ENCODE results near the gene FLII. TPM values are rescaled to one million over a fixed set of nuclear protein-coding genes. Genes with fewer than 3 reads are reported as not detected.

The FLII gene
- total and polyA plus RNA-seq, 3 donors from 2014 or later = 317 to 383 (median 351) TPM

DNA sequence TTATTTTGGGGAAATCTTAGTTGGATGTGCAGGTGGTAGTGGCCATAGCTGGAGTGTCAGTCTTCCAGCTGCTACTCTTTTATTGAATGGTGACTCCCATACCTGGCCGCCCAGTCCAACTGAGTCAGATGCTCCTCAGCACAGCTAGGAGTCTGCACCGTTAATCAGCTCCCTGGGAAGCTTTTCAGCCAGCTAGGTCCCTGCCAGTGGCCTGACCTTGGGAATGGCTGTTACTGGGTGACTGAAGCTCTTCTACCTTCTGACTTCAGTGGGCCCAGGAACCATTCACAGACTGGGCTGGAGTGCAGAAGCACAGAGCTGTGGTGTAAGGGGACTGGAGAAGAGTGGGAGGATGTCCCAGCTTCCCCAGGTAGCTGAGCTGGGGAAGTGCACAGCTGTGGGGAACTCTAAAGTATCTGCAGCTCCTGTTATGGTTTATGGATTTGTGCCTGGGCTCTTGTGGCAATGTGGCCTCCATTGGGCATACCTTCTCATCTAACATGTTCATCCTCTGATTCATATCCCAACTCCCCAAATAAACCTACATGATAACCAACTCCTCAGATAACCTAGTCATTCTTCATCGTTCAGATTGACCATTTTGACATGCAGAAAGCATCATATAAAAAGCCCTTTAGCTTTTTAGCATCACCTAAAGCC lies 60.9 kb downstream of the FLII start:
- Histone ChIP-seq H3K36me3 (ENCODE audit: low read depth, missing control alignments) (no peaks in the 10 kb centered on the region), H3K4me3 (no peak overlapping the region), H3K27me3 (no peaks in the 10 kb centered on the region), H3K4me1 (peaks cover 24% of the 10 kb centered on the region), H3K9me3 (no peaks in the 10 kb centered on the region), H3K27ac (no peak overlapping the region)
- 74 to 81% methylated on average over 3 of the region's 3 CpGs for WGBS, 2 donors
- intact Hi-C loops (cut with DNase I; ENCODE audit: low total_unique reads) = no loop called here
- DNase-seq = no peak
- TF ChIP-seq CTCF (IDR thresholded peaks at IDR 0.05) (no peak), POLR2A (IDR thresholded peaks at IDR 0.05) (no peak)

- H3K36me3 ChIP-seq (ENCODE audit: low read depth, missing control alignments) = no peaks in the 10 kb centered on the region
- no peak for DNase-seq
- H3K27me3 ChIP-seq = no peaks in the 10 kb centered on the region
- 64 to 74% methylated on average over 5 of the region's 5 CpGs for WGBS, 2 donors
- intact Hi-C loops (cut with DNase I; ENCODE audit: low total_unique reads) = no loop called here
- H3K27ac ChIP-seq = no peak overlapping the region
- H3K4me3 ChIP-seq = no peak overlapping the region
- H3K4me1 ChIP-seq = peaks cover 25% of the 10 kb centered on the region
- TF ChIP-seq POLR2A (IDR thresholded peaks at IDR 0.05) = no peak
- TF ChIP-seq CTCF (IDR thresholded peaks at IDR 0.05) = no peak
- H3K9me3 ChIP-seq = no peaks in the 10 kb centered on the region
Observed at GRCh38 chr17:18195246-18195645, 63.3 kb downstream of the FLII start.

Other genes starting within 250 kb of the FLII start
- 10 to 100 TPM; 42.6 to 63.3 TPM for gene ATPAF2, start 219.6 kb downstream of the FLII start, total RNA-seq
- 59.9 TPM for gene ATPAF2, start 219.6 kb downstream of the FLII start, polyA plus RNA-seq (ENCODE audit: insufficient read depth, low read depth, low replicate concordance)
- gene GID4, start 219.3 kb downstream of the FLII start, total RNA-seq = 10 to 100 TPM; 28.6 to 36.1 TPM
- 88.3 TPM for gene GID4, start 219.3 kb downstream of the FLII start, polyA plus RNA-seq (ENCODE audit: insufficient read depth, low read depth, low replicate concordance)
- gene DRG2, start 170.8 kb downstream of the FLII start, total RNA-seq = 10 to 100 TPM; 42.9 to 43.1 TPM
- 26.0 TPM for gene DRG2, start 170.8 kb downstream of the FLII start, polyA plus RNA-seq (ENCODE audit: insufficient read depth, low read depth, low replicate concordance)
- gene MYO15A, start 150.0 kb downstream of the FLII start, total RNA-seq = 10 to 100 TPM; 18.6 to 30.2 TPM
- gene MYO15A, start 150.0 kb downstream of the FLII start, polyA plus RNA-seq (ENCODE audit: insufficient read depth, low read depth, low replicate concordance) = 21.7 TPM
- 100 to 1,000 TPM; 213 to 253 TPM for gene ALKBH5, start 74.9 kb downstream of the FLII start, total RNA-seq
- gene ALKBH5, start 74.9 kb downstream of the FLII start, polyA plus RNA-seq (ENCODE audit: insufficient read depth, low read depth, low replicate concordance) = 172 TPM
- gene LLGL1, start 33.1 kb downstream of the FLII start, total RNA-seq = 10 to 100 TPM; 40.0 to 46.8 TPM
- 24.2 TPM for gene LLGL1, start 33.1 kb downstream of the FLII start, polyA plus RNA-seq (ENCODE audit: insufficient read depth, low read depth, low replicate concordance)
- gene MIEF2, start 1.9 kb upstream of the FLII start, total RNA-seq = 10 to 100 TPM; 28.5 to 29.4 TPM
- gene MIEF2, start 1.9 kb upstream of the FLII start, polyA plus RNA-seq (ENCODE audit: insufficient read depth, low read depth, low replicate concordance) = 7.5 TPM
- gene TOP3A, start 56.3 kb upstream of the FLII start, total RNA-seq = 10 to 100 TPM; 56.9 to 97.9 TPM
- gene TOP3A, start 56.3 kb upstream of the FLII start, polyA plus RNA-seq (ENCODE audit: insufficient read depth, low read depth, low replicate concordance) = 34.0 TPM
- 10 to 100 TPM; 25.0 to 27.7 TPM for gene SMCR8, start 56.6 kb upstream of the FLII start, total RNA-seq
- gene SMCR8, start 56.6 kb upstream of the FLII start, polyA plus RNA-seq (ENCODE audit: insufficient read depth, low read depth, low replicate concordance) = 20.3 TPM
- gene SHMT1, start 104.8 kb upstream of the FLII start, total RNA-seq = 10 to 100 TPM; 36.4 to 48.1 TPM
- gene SHMT1, start 104.8 kb upstream of the FLII start, polyA plus RNA-seq (ENCODE audit: insufficient read depth, low read depth, low replicate concordance) = 45.9 TPM
- 1 to 10 TPM; 1.7 to 2.7 TPM for gene EVPLL, start 119.0 kb upstream of the FLII start, total RNA-seq
- 2.5 TPM for gene EVPLL, start 119.0 kb upstream of the FLII start, polyA plus RNA-seq (ENCODE audit: insufficient read depth, low read depth, low replicate concordance)
- under 1 TPM in 1 of 2 donors, not detected in 1; 0.56 TPM for gene LGALS9C, start 218.1 kb upstream of the FLII start, total RNA-seq
- 1.2 TPM for gene LGALS9C, start 218.1 kb upstream of the FLII start, polyA plus RNA-seq (ENCODE audit: insufficient read depth, low read depth, low replicate concordance)